ENCODE data around the gene CLASP1.
"Not testable (repeated sequence)": the region's sequence is repeated elsewhere in the genome, so short reads cannot be mapped to it uniquely, and the experiment has no call there.

Gene CLASP1

DNA sequence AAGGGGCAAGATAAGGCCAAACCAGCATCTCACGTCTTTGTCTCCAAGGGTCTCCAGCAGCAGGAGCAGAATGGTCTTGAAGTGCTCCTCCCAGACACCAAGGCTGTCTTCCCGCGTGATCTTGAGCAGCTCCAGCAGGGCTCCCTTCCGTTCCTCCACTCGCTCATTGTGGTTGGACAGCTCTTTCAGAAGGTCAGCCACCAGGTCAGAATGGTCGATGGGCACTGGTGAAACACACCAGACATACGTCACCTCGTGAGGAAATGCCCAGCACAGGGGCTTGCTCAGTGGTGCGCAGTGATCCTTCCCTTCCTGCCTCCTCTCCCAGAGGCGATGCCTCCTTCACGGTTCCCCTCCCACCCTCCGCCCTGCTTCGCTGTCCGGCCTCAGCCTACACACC, 284.2 kb downstream of the CLASP1 start:
- no peak for DNase-seq

DNA sequence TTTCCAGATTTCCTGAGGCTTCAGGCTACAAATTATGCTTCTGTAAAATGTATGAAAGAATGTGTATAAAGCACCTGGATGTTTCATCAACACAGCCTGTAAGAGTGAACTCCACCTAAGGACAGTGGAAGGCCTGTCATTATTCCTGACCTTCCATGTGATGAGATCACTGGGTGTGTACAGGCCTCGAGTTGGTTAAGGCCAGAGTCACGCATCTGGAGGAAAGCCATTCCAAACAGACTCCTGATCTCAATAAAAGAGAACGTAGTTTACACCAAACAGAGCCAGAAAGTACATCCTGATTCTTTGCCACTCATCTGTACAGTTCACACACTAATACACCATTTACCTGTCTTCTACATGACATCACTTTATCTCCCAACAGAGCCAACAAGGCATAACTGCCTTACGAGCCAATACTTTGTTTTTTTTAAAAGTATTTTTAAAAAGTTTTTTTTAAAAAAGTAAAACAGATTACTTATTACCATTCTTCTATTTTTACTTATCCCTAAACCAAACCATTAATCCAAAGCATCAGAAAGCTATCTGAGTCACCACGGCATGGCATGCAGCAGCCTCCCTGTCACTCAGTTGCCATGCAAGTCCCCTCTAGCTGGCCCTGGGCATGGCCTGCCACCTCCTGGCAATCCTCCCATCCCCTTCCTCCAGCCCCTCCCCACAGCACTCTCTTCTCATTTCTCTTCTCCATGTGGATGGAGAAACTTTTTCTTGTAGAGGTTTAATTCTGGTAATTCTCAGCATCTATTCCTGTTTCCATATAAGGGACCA, 285.4 kb downstream of the CLASP1 start:
- DNase-seq: no peak

- DNase-seq: no peak
Measured at GRCh38 chr2:121362774-121363173, 286.5 kb downstream of the CLASP1 start.

DNA sequence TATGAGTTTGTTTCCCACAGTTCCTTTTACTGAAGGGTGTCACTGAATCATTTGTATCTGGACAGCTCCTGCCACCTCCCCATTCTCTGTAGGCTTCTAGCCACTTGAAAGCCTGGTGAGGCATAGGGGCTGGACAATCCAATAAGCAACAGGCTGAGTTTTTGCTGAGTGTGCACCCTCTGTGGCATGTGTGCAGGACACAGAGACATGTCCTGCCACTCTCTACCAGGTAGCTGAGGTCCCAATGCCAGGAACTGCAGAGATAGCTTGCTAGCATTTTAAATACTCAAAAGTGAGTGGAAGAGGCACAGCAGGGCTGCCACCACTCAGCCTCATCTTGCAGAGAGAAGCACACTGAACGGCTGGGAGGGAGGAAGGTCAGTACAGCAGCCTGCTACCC, 287.0 kb downstream of the CLASP1 start:
- no peak for DNase-seq

GRCh38 chr2:121360566-121361300, 288.5 kb downstream of the CLASP1 start:
- no peak for DNase-seq

DNA sequence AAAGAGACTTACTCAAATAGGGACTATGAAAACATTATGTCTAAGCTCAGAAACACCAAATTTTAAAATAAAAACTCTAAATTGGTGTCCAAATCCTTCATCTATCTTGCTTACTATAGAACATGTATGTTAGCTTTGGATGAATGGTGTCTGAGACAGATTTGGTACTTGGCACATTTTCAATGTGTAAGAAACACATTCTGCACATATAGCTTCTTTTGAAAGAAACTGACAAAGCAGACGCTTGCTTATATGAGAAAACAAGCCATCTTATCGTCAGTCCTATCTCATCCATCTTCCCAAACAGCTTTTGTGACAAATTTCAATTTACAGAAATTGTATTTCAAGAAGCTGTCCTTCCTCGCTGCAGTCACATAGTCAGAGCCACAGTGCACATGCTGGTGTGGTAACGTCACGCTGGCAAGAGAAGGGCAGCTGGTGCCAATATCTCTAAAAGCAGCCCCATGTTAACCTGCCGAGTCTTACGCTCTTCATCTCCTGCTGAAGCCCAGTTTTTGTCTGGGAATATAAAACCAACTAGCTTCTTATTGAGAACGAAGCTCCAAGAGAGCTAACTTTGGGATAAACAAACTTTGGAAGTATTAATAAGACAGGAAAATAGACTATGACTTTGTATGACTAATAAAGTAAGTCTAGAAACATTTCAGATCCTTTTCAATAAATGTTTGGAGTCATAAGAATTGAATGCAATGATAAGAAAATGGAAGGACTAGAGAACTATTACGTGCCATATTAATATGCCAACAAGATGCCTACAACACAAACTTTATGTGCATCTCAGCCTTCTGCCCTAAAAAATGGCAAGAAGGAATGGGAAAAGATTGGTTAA, 289.3 kb downstream of the CLASP1 start:
- DNase-seq: no peak

DNA sequence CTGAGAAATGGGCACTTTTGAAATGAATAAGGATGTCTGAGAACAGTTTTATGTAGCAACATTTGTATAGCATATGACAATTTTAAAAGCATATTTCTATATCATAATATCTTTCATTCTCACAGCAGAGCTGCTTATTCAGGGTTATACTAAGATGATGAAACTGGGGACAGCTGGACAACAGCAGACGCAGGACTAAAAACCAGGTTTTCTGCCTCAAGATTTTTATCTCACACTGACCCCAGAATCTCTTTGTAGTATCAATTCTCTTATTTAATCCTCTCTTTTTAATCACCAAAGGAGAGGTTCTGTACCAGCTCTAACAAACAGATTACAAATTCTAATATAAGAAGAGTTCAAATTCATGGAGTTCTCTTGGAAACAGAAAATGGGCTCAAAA, 290.1 kb downstream of the CLASP1 start:
- no peak for DNase-seq

GRCh38 chr2:121358291-121358690, 291.0 kb downstream of the CLASP1 start:
- no peak for DNase-seq

DNA sequence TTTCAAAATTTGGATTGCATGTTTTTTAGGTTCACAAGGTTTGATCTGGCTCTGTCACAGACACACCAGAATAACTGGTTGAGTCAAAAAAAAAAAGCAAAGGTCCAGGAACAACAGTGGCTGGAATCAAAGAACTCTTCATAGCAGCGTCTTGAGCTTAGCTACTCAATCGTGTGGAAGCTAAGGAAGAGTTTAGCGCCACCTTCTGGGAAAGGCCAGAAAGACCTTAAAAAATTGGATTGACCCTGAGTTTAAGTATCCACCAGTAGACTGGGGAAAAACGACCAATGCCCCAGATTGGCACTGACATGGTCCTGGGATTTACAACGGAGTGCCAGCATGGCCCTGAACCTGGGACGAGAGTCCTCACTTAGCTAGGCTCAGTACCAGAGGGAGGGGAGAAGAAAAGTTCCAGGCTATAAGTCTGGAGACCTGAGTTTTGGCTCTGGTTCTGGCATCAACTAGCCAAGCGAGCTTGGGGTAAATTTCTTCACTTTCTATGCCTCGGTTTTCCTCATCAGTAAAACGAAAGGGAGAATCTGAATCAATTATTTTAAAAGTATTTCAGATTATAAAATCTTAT, 293.1 kb downstream of the CLASP1 start:
- DNase-seq: no peak

- no peak for DNase-seq
Measured at GRCh38 chr2:121355488-121355887, 293.8 kb downstream of the CLASP1 start.

DNA sequence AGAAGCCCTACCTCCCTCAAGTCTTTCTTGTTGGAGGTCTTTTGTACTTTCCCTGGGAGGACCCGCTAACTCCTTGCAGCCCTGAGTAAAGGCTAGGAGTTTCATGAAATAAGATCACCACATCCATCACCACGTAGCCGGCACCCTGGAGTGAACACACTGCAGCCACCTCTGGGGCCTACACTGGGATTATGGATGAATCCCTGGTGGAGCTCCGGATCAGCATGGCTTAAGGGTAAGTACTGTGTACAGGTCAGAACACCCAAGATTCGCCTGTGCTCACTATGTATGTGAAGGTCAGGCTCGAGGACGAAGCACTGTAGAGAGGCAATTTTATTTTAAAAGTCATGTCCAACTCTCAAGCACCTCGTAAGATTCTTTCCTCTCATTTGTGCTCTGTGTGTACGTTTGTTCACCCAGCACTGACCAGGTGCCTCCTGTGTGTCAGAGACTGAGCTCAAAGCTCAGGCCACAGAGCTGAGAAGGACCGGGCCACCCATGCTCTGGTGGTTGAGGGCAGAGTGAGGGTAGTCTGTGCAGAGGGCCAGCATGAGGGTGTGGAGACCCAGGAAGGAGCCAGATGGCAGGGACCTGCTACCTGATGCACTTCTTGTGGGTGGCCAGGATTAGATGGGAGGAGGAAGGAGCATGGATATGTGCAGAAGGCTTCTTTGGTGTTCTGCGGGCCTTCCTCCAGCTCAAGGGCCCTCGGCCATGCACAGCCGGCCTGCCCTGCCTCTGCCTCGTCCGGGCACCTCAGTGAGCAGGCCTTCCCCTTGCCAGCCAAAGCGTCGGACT, 297.5 kb downstream of the CLASP1 start:
- no peak for DNase-seq

- no peak for DNase-seq
Measured at GRCh38 chr2:121350890-121351289, 298.4 kb downstream of the CLASP1 start.

DNA sequence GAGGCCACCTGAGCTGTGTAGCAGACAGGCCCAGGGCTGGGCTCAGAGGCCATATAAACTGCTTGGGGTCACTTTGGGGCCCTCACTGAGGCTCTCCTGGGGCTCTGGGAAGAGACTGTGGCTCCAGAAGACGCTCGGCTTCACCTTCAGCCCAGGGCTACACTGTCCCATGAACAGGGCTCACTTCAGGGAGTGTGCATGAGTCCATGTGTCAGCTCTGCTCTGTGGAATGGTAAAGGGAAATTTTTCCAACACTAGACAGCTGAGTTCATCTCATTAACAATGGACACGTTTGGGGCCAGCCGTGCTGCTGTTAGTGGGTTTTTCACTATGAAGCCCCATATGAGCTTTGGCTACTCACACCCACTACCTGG, 298.9 kb downstream of the CLASP1 start:
- DNase-seq: no peak

DNA sequence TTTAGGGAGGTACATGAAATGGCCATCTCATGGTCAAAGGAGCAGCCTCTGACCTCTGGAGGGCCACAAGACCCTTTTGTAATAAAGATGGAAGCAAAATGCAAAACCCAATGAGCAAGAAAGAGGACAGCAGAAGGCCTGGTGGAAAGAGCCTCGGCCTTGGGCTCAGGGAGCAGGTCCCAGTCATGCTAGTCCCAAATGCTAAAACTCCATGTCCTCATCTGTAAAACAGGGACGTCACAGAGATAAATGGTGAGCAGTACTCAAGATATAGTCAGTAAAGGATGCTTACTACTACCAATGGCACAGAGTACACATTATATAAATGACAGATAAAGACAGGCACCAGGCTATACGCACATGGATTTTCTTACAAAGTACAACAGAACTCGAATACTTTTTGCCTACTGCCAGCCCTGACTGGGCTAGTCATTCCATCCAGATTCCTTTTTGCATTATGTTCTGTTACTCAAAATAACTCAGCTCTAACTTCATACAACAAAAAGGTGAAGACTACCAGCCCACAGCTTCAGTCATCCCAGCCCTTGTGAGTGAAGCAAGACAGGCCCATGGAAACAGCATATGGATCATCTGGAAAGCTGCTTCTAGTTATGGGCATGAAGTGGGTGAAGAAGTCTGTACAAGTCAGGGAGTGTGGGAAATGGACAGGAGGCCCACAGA, 299.4 kb downstream of the CLASP1 start:
- no peak for DNase-seq

GRCh38 chr2:121348128-121348740, 301.0 kb downstream of the CLASP1 start:
- DNase-seq: no peak

DNA sequence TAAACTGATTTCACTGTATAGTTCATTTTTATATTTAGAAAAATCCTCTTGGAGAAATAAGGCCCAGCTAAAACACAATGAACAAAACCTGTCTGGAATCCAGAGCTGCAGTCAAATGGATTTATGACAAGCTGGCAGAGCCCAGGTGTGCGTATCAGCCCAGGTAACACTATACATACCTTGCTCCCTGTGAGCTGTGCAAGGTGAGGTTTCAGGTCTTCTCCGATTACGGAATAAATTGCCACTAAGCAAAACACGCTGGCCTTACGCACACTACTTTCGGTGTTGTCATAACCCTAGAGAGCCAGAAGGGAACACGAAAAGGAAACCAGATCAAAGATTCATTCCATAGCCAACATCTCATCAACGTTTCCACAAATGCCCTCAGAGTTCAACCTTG, 302.4 kb downstream of the CLASP1 start:
- DNase-seq: no peak

DNA sequence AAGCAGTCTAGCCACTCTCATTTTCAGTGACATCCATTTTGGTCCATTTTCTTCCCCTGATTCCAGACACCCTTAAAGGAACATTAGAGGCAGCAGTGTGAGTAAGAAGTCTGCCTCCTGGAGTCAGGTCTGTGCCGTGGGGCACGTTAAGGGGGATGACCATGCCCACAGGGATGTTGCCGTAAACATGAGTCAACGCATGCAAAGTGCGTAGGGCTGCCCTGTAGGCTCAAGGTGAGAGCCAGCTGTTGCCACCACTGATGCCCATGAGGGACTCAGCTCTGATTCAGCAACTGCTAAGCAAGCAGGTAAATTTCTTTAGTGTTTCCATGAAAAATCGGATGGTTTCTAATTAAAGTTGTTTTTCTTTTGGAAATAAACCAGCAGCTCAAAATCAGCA, 302.9 kb downstream of the CLASP1 start:
- DNase-seq: no peak

- no peak for DNase-seq
Measured at GRCh38 chr2:121345887-121346286, 303.4 kb downstream of the CLASP1 start.

DNA sequence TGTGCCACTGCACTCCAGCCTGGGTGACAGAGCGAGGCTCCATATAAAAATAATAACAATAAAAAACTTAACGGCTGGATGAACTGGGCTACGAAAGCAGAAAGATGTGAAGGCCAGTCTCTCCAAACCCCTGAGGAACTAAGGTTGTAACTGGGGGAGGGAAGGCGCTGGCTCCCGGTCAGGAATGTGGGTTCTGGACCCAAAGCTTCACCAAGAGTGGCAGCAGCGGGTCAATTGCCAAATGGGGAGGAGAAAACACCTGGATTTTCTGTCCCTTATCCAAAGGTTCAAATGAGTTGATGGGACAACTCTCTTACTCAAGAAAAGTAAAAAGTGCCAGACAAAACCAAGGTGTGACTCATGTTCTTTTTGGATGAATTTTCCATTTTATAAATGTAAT, 304.2 kb downstream of the CLASP1 start:
- DNase-seq: no peak

DNA sequence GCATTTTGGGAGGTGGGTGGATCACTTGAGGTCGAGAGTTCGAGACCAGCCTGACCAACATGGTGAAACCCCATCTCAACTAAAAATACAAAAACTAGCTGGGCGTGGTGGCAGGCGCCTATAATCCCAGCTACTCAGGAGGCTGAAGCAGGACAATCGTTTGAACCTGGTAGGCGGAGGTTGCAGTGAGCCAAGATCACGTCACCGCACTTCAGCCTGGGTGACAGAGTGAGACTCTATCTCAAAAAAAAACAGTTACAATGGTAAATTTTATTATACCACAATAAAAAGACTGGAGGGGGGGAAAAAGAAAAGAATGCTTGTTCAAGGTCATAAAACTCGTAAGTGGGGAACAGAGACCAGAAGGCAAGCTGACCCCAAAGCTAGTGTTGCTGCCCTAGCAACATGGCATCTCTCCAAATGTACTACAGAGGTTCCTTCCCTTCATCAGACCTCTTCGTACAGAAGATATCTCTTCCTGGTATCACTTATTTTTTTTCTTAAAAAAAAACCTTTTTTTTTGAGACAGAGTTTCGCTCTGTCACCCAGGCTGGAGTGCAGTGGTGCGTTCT, 305.3 kb downstream of the CLASP1 start:
- DNase-seq: not testable (repeated sequence)

DNA sequence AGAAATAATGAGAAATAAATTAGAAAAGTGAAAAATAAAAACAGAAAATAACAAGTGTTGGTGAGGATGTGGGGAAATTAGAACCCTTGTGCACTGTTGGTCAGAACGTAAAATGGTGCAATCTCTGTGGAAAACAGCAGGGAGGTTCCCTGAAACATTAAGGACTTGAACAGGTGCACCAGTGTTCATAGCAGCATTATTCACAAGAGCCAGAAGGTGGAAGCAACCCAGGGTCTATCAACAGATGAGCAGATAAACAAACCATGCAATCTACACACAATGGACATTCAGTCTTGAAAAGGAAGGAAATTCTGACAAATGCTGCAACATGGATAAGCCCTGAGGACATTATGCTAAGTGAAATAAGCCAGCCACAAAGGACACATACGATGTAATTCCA, 306.1 kb downstream of the CLASP1 start:
- no peak for DNase-seq
